Activated T-helper 1 cell treated with anti-CD3 and anti-CD28 coated beads, Interleukin-2, amount 50 U/mL, for 16 hours (primary cell): ENCODE data around the gene CD36.

Experiments used
- DNase-seq, 2 donors: peaks; one replicate each; pipeline ENCODE4 v3.0.0-alpha.2; 2020; ENCODE audit warnings: low read depth in 1 of 2, low spot score in 1 of 2

The CD36 gene

DNA sequence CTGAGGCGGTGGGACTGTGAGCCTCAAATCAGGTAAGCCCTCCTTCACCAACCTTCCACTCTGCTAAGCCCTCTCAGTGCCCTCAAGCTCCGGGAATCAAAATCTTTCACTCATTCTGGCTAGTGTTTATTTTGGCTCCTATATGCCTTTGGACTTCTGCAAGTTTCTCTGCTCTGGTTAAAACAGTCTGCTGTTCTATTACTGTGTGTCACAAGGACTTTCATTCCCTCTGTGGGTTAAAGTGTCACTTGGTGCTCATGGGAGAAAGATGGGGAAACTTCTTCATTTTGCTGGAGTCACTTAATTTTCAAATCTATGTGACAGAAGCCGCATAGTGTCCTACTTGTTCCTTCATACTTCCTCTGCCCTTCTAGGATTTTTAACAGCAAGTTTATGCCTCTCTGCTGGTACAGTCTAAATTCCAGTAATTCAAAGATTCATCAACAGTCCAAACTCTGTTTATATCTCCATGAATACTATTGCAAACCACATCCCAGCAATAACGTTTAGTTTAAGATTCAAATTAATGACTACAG lies 61.3 kb downstream of the CD36 start:
- no peak for DNase-seq

DNA sequence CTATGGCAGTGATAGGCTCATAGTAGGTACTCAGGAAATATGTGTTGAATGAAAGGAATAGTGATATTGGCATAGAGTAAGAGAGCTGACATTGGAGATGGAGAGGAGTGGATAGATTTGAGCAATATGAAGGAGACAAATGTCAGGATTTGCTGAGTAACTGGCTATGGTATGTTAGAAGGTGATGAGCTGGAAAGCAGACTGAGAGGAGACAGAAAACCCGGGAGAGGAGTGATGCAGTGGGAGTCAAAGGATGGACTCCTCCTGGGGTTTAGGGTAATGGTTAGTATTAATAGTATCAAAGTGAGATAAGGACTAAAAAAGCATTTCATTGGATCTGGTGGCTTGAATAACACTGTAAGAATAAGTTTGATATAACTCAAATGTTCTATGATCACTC lies 64.8 kb downstream of the CD36 start:
- no peak for DNase-seq

DNA sequence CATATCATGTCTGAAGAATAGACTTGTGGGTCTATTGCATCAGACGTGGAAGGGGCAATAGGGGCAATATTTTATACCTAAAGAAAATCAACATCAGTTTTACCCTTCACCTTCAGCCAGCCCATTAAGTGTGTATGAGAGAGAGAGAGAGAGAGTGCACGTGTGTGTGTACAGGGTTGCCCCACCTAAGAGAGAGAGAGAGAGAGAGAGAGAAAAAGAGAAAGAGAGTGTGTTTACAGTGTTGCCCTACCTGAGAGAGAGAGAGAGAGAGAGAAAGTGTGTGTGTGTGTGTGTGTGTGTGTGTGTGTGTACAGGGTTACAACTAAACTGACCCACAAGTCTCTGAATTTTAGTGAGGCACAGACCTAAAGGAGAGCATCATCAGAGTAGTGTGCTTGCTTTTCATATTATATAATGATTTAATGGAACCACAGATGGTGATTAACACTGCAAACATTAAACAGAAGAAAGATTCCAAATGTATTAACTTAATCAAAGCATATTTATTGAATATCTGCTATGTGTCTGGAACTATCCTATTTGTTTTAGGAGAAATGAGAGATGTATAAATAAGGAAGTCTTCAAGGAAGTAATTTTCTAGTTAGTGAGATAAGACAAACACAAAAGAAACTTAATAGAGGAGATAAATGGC lies 66.8 kb downstream of the CD36 start:
- no peak for DNase-seq

DNA sequence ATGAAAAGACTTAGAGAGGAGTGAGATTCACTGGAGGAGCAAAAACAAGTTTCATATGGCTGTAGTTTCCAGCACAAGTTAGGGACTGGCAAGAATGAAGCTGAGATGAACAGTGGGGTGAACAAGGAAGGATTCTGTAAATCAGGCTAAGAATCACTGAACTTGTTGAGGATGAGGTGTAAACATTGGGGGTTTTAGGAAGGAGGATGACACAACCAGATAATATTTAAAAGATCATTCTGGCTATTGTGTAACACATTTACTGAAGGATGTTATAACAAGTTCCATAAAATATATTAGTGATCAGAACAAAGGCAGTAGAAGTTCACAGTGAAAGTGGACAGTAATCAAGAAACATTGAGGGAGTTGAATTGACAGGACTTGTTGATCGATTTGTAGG lies 68.9 kb downstream of the CD36 start:
- no peak for DNase-seq

GRCh38 chr7:80708123-80708522 lies 69.7 kb downstream of the CD36 start:
- no peak for DNase-seq

DNA sequence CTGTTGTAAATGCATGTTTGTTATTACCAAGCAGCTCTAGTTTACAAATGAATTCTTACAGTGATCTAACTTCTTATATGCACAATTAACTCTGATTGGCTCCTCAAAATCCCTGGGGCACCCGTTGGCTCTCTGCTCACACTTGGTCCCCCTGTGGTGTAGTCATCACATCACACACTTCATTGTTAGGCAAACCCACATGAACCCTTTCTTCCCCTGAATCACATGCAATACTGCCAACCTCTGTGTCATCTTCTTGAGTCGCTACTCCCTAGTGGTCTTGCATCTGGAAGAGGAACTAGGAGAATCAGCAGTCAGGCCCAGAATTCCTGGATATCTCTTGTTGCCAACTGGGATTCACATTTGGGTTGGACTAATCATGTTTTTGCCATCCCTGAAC lies 73.1 kb downstream of the CD36 start:
- no peak for DNase-seq

DNA sequence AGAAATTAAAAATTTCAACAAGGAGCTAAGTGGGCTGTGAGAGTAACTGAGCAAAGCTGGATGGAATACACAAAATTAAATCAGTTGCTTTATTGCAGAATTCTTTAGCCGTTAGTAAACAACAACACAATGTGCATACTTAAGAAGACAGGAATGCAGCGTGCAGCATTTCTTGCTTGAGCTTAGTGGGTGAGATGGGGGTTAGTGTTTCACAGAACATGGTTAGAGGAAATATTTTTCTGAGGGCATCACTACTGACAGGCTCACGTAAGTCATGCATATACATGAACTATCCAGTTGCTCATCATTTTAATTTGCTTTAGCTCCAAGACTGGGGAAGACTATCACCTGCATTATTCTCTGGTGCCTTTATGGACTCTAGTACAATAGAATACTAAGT lies 80.8 kb downstream of the CD36 start:
- no peak for DNase-seq

- DNase-seq, result no peak
Measured at GRCh38 chr7:80720146-80720545, 81.7 kb downstream of the CD36 start.

DNA sequence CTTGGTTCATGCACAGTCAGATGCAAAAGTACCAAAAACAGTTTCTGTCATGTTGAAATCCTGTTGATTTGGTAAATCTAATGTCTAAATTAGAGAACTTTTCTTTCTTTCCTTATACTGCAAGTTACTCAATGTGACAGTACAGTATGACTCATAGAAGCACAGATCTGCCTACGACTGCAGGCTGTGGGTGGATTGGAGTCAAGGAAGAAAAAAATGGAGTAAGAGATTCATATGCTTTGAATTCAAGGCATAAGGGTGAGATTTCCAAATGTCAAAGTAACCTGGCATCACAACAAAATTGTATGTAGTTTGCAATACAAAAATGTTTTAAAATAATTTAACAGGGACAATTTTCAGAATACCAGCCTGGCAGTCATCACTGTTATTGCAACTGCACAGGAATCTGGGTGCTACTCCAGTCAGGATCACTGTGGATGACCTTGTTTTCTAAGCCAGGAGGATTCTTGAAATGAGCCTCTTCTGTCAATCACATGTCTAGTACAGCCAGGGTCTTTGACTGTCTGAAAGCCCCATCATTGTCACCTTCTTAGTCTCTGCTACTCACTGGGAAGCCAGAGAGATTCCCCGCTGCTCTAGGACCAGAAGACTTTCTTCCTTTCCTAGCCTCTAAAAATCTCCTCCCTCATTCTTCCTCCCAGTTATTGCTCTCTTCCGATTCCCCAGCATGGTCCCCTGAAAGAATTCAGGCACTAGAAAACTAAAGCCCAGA lies 83.6 kb downstream of the CD36 start:
- DNase-seq, result no peak

GRCh38 chr7:80722616-80723195 lies 84.3 kb downstream of the CD36 start:
- no peak for DNase-seq

- no peak for DNase-seq
Measured at GRCh38 chr7:80724249-80724871, 85.9 kb downstream of the CD36 start.

- DNase-seq, result no peak
Measured at GRCh38 chr7:80725181-80725611, 86.8 kb downstream of the CD36 start.
